Endodermal cell (in vitro differentiated cells): ENCODE measurements around the gene COL28A1. TPM values are rescaled to one million over a fixed set of nuclear protein-coding genes. Genes with fewer than 3 reads are reported as not detected.

Source experiments
- DNase-seq: peaks from one replicate; pipeline ENCODE4 v3.0.0-alpha.2; 2017
- H3K27ac ChIP-seq: 2 replicates; pipeline ENCODE4 v1.5.1; 2013; ENCODE audit warnings: mild to moderate bottlenecking, low read depth, low read length, moderate library complexity
- H3K27me3 ChIP-seq: 2 replicates; pipeline ENCODE4 v1.6.1; 2013; ENCODE audit warnings: mild to moderate bottlenecking, low read length, moderate library complexity; ENCODE audit not compliant: insufficient read depth, control insufficient read depth, poor library complexity, severe bottlenecking
- H3K36me3 ChIP-seq: 2 replicates; pipeline ENCODE4 v1.7.0; 2013; ENCODE audit warnings: mild to moderate bottlenecking, low read length, moderate library complexity; ENCODE audit not compliant: control insufficient read depth, insufficient read depth
- H3K4me1 ChIP-seq: one replicate; pipeline ENCODE4 v1.7.0; 2013; ENCODE audit warnings: low read length; ENCODE audit not compliant: control insufficient read depth, insufficient read depth
- H3K4me3 ChIP-seq: 2 replicates; pipeline ENCODE4 v1.5.1; 2013; ENCODE audit warnings: mild to moderate bottlenecking, low read length, moderate library complexity
- H3K9ac ChIP-seq: 2 replicates; pipeline ENCODE4 v1.6.1; 2013; ENCODE audit warnings: mild to moderate bottlenecking, low read length, moderate library complexity; ENCODE audit not compliant: poor library complexity, severe bottlenecking; ENCODE audit errors: extremely low read depth
- H3K9me3 ChIP-seq: 2 replicates; pipeline ENCODE4 v1.6.1; 2013; ENCODE audit warnings: mild to moderate bottlenecking, low read length, moderate library complexity; ENCODE audit not compliant: control insufficient read depth
- H3K27ac Mint-ChIP-seq: 2 replicates; pipeline ENCODE4 v1.8.0; 2020; ENCODE audit warnings: mixed read lengths
- H3K27me3 Mint-ChIP-seq: 2 replicates; pipeline ENCODE4 v1.8.0; 2021; ENCODE audit warnings: mild to moderate bottlenecking, mixed read lengths; ENCODE audit not compliant: insufficient read depth
- H3K36me3 Mint-ChIP-seq: 2 replicates; pipeline ENCODE4 v1.8.0; 2020; ENCODE audit warnings: low read depth, mixed read lengths
- H3K4me1 Mint-ChIP-seq: 2 replicates; pipeline ENCODE4 v1.8.0; 2020; ENCODE audit warnings: mixed read lengths
- H3K4me3 Mint-ChIP-seq: 2 replicates; pipeline ENCODE4 v1.8.0; 2020; ENCODE audit warnings: mild to moderate bottlenecking, moderate library complexity, mixed read lengths
- H3K9me3 Mint-ChIP-seq: 2 replicates; pipeline ENCODE4 v1.8.0; 2020; ENCODE audit warnings: mild to moderate bottlenecking, mixed read lengths
- CTCF ChIP-seq: fragments of 200-600 bp; sonication (generic); conservative IDR thresholded peaks from 2 replicates; pipeline ENCODE4 v1.5.0; 2021; ENCODE audit warnings: antibody characterized with exemption, mild to moderate bottlenecking
- WGBS, 2 experiments: methylation state at CpG; one replicate each; pipeline versions ENCODE4 v1.1.5 to v1.1.7; 2013; ENCODE audit warnings: missing lambda C conversion rate in 2 of 2, mixed read lengths in 1 of 2; ENCODE audit not compliant: insufficient coverage in 1 of 2, insufficient read length in 1 of 2; 5-methylcytosine and 5-hydroxymethylcytosine counted together
- total RNA-seq, 2 donors: library from RNA; stranded (reverse); fragmentation: NEBNext Ultra II Directional in 1 of 2; extraction: Animal tissue kit (Norgen Biotek cat#: 25700) in 1 of 2; gene quantifications; 2 replicates in 1 of 2; 3 replicates in 1 of 2; pipeline ENCODE4 v1.2.1, GENCODE V29; 2021

Gene COL28A1
- total RNA-seq, 2 donors from 2014 or later = 0.44 to 1.2 TPM

GRCh38 chr7:7370076-7370475 lies 165.6 kb downstream of the COL28A1 start:
- H3K36me3 ChIP-seq = no peaks in the 10 kb centered on the region
- no peaks in the 10 kb centered on the region for H3K4me1 ChIP-seq
- Mint-ChIP-seq H3K27ac (no peak overlapping the region), H3K9me3 (no peaks in the 10 kb centered on the region), H3K27me3 (no peaks in the 10 kb centered on the region), H3K36me3 (no peaks in the 10 kb centered on the region), H3K4me3 (no peak overlapping the region), H3K4me1 (no peaks in the 10 kb centered on the region)
- H3K4me3 ChIP-seq = no peak overlapping the region
- H3K27ac ChIP-seq = no peak overlapping the region
- H3K9ac ChIP-seq = no peak overlapping the region
- DNase-seq = no peak
- TF ChIP-seq CTCF = no peak
- H3K27me3 ChIP-seq = no peaks in the 10 kb centered on the region
- 95% methylated on average over 2 of the region's 2 CpGs; no CpG with 5 or more reads in 1 of the 2 experiments for WGBS, 2 experiments
- no peaks in the 10 kb centered on the region for H3K9me3 ChIP-seq

GRCh38 chr7:7369134-7369533 lies 166.5 kb downstream of the COL28A1 start:
- 97 to 100% methylated on average over 1 to 2 of the region's 2 CpGs for WGBS, 2 experiments
- H3K9ac ChIP-seq = no peak overlapping the region
- no peaks in the 10 kb centered on the region for H3K36me3 ChIP-seq
- peaks cover 5% of the 10 kb centered on the region for H3K9me3 ChIP-seq
- no peak overlapping the region for H3K4me3 ChIP-seq
- Mint-ChIP-seq H3K9me3 (peaks cover 4% of the 10 kb centered on the region), H3K27me3 (no peaks in the 10 kb centered on the region), H3K27ac (no peak overlapping the region), H3K36me3 (no peaks in the 10 kb centered on the region), H3K4me1 (no peaks in the 10 kb centered on the region), H3K4me3 (no peak overlapping the region)
- H3K4me1 ChIP-seq = no peaks in the 10 kb centered on the region
- TF ChIP-seq CTCF = no peak
- no peak for DNase-seq
- no peak overlapping the region for H3K27ac ChIP-seq
- H3K27me3 ChIP-seq = no peaks in the 10 kb centered on the region

GRCh38 chr7:7354674-7355073 lies 181.0 kb downstream of the COL28A1 start:
- no peak for TF ChIP-seq CTCF
- Mint-ChIP-seq H3K27me3 (no peaks in the 10 kb centered on the region), H3K9me3 (peaks cover 8% of the 10 kb centered on the region), H3K27ac (no peak overlapping the region), H3K4me1 (peaks cover 10% of the 10 kb centered on the region), H3K4me3 (no peak overlapping the region), H3K36me3 (peaks cover 3% of the 10 kb centered on the region)
- Histone ChIP-seq H3K4me1 (no peaks in the 10 kb centered on the region), H3K9ac (no peak overlapping the region), H3K27ac (no peak overlapping the region), H3K9me3 (peaks cover 16% of the 10 kb centered on the region), H3K27me3 (no peaks in the 10 kb centered on the region), H3K36me3 (no peaks in the 10 kb centered on the region), H3K4me3 (no peak overlapping the region)
- peak; percentile 48 for DNase-seq
- WGBS, 2 experiments = 0 to 61% methylated on average over 1 to 3 of the region's 3 CpGs
